Measurements from ENCODE around the gene TMEM107. TPM values are rescaled to one million over a fixed set of nuclear protein-coding genes. Genes with fewer than 3 reads are reported as not detected.

The TMEM107 gene
- total RNA-seq, 1 donor from 2014 or later: 23.7 TPM

- DNase-seq (ENCODE audit: low read depth in 2 of 2): no peak
These were observed 25.7 kb downstream of the TMEM107 start for GRCh38 chr17:8150194-8151119.

GRCh38 chr17:8149419-8150193, 26.6 kb downstream of the TMEM107 start:
- no peak for DNase-seq (ENCODE audit: low read depth in 2 of 2)

- DNase-seq (ENCODE audit: low read depth in 2 of 2): no peak
These were observed 27.6 kb downstream of the TMEM107 start for GRCh38 chr17:8148560-8148959.

- no peak for DNase-seq (ENCODE audit: low read depth in 2 of 2)
These were observed 28.3 kb downstream of the TMEM107 start for GRCh38 chr17:8147805-8148404.

GRCh38 chr17:8147141-8147804, 28.9 kb downstream of the TMEM107 start:
- DNase-seq (ENCODE audit: low read depth in 2 of 2): no peak

- no peak for DNase-seq (ENCODE audit: low read depth in 2 of 2)
These were observed 29.6 kb downstream of the TMEM107 start for GRCh38 chr17:8146381-8147140.

GRCh38 chr17:8145811-8146210, 30.4 kb downstream of the TMEM107 start:
- no peak for DNase-seq (ENCODE audit: low read depth in 2 of 2)

GRCh38 chr17:8144401-8145231, 31.6 kb downstream of the TMEM107 start:
- DNase-seq (ENCODE audit: low read depth in 2 of 2): no peak

GRCh38 chr17:8143581-8144400, 32.4 kb downstream of the TMEM107 start:
- DNase-seq (ENCODE audit: low read depth in 2 of 2): no peak

GRCh38 chr17:8142887-8143580, 33.1 kb downstream of the TMEM107 start:
- no peak for DNase-seq (ENCODE audit: low read depth in 2 of 2)

- no peak for DNase-seq (ENCODE audit: low read depth in 2 of 2)
These were observed 33.9 kb downstream of the TMEM107 start for GRCh38 chr17:8142158-8142886.

- DNase-seq (ENCODE audit: low read depth in 2 of 2): no peak
These were observed 34.4 kb downstream of the TMEM107 start for GRCh38 chr17:8141741-8142140.

GRCh38 chr17:8141045-8141444, 35.1 kb downstream of the TMEM107 start:
- DNase-seq (ENCODE audit: low read depth in 2 of 2): no peak

GRCh38 chr17:8140065-8141029, 35.8 kb downstream of the TMEM107 start:
- DNase-seq (ENCODE audit: low read depth in 2 of 2): no peak

- peak; percentile 85 to 95 for DNase-seq (ENCODE audit: low read depth in 2 of 2)
These were observed 37.4 kb downstream of the TMEM107 start for GRCh38 chr17:8138672-8139371.

- no peak for DNase-seq (ENCODE audit: low read depth in 2 of 2)
These were observed 37.9 kb downstream of the TMEM107 start for GRCh38 chr17:8138374-8138671.

Data from dermis microvascular lymphatic vessel endothelial cell (primary cell).